ENCODE results near the gene LETM1.
"Not testable (repeated sequence)": the region's sequence is repeated elsewhere in the genome, so short reads cannot be mapped to it uniquely, and the experiment has no call there.

The LETM1 gene

GRCh38 chr4:1851160-1851559 is 4.8 kb downstream of the LETM1 start:
- no peak for DNase-seq

GRCh38 chr4:1850276-1850675 is 5.7 kb downstream of the LETM1 start:
- DNase-seq = no peak

GRCh38 chr4:1846580-1846979 is 9.4 kb downstream of the LETM1 start:
- DNase-seq = no peak

GRCh38 chr4:1844618-1845017 is 11.3 kb downstream of the LETM1 start:
- DNase-seq = not testable (repeated sequence)

GRCh38 chr4:1843852-1844251 is 12.1 kb downstream of the LETM1 start:
- no peak for DNase-seq

GRCh38 chr4:1842993-1843448 is 12.9 kb downstream of the LETM1 start:
- no peak for DNase-seq

- no peak for DNase-seq
These were observed 13.5 kb downstream of the LETM1 start for GRCh38 chr4:1842339-1842895.

- no peak for DNase-seq
These were observed 14.1 kb downstream of the LETM1 start for GRCh38 chr4:1841887-1842210.

GRCh38 chr4:1841201-1841886 is 14.6 kb downstream of the LETM1 start:
- no peak for DNase-seq

- DNase-seq = no peak
These were observed 16.7 kb downstream of the LETM1 start for GRCh38 chr4:1839282-1839681.

GRCh38 chr4:1837069-1837468 is 18.9 kb downstream of the LETM1 start:
- DNase-seq = no peak

- DNase-seq = no peak
These were observed 19.3 kb downstream of the LETM1 start for GRCh38 chr4:1836650-1837049.

- not testable (repeated sequence) for DNase-seq
These were observed 20.1 kb downstream of the LETM1 start for GRCh38 chr4:1835836-1836235.

GRCh38 chr4:1834047-1834775 is 21.7 kb downstream of the LETM1 start:
- no peak for DNase-seq

GRCh38 chr4:1833307-1834046 is 22.5 kb downstream of the LETM1 start:
- no peak for DNase-seq

GRCh38 chr4:1832690-1833089 is 23.3 kb downstream of the LETM1 start:
- no peak for DNase-seq

GRCh38 chr4:1831331-1831730 is 24.6 kb downstream of the LETM1 start:
- no peak for DNase-seq

GRCh38 chr4:1830642-1831228 is 25.2 kb downstream of the LETM1 start:
- no peak for DNase-seq

- no peak for DNase-seq
These were observed 25.7 kb downstream of the LETM1 start for GRCh38 chr4:1830234-1830633.

- no peak for DNase-seq
These were observed 29.2 kb downstream of the LETM1 start for GRCh38 chr4:1826531-1827350.

GRCh38 chr4:1825326-1825725 is 30.6 kb downstream of the LETM1 start:
- DNase-seq = no peak

- no peak for DNase-seq
These were observed 31.2 kb downstream of the LETM1 start for GRCh38 chr4:1824746-1825145.

Measured in CD4-positive, alpha-beta T cell treated with Interleukin-10 for 1 hour (primary cell).